ENCODE results near the gene MAP1LC3B2.

MAP1LC3B2 gene

GRCh38 chr12:116607039-116607438 lies 47.9 kb downstream of the MAP1LC3B2 start:
- Mint-ChIP-seq H3K27ac (no peak overlapping the region), H3K9me3 (no peaks in the 10 kb centered on the region), H3K36me3 (no peaks in the 10 kb centered on the region), H3K4me1 (no peaks in the 10 kb centered on the region), H3K27me3 (no peaks in the 10 kb centered on the region), H3K4me3 (no peak overlapping the region)

- Mint-ChIP-seq H3K27me3 (no peaks in the 10 kb centered on the region), H3K27ac (no peak overlapping the region), H3K9me3 (no peaks in the 10 kb centered on the region), H3K4me1 (no peaks in the 10 kb centered on the region), H3K36me3 (no peaks in the 10 kb centered on the region), H3K4me3 (no peak overlapping the region)
These were observed 50.3 kb downstream of the MAP1LC3B2 start for GRCh38 chr12:116609319-116610114.

DNA sequence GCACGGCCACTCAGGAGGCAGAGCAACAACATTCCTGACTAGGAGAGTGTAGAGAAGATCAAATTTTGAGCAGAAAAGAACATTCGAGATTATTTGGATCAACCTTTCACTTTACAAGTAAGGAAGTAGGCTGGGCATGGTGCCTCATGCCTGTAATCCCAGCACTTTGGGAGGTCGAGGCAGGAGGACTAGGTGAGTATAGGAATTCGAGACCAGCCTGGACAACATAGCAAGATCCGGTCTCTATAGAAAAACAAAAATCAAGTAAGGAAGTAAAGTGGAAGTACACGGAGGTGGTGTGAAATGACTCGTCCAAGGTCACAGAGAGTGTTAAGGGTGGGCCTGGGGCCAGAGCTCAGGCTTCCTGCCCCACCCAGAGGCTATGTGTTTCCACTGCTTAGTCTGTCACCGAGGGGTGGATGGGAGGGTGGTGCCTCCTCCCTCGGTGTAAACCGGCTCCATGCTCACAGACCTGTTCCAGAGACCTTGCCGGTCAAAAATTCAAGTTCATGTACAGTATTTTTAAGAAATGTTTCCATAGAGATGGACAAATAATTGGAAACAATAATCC lies 51.9 kb downstream of the MAP1LC3B2 start:
- no peaks in the 10 kb centered on the region for H3K36me3 Mint-ChIP-seq
- no peak overlapping the region for H3K4me3 Mint-ChIP-seq
- H3K4me1 Mint-ChIP-seq, result no peaks in the 10 kb centered on the region
- H3K9me3 Mint-ChIP-seq, result no peaks in the 10 kb centered on the region
- no peak overlapping the region for H3K27ac Mint-ChIP-seq
- no peaks in the 10 kb centered on the region for H3K27me3 Mint-ChIP-seq

- Mint-ChIP-seq H3K27ac (no peak overlapping the region), H3K27me3 (no peaks in the 10 kb centered on the region), H3K9me3 (no peaks in the 10 kb centered on the region), H3K36me3 (no peaks in the 10 kb centered on the region), H3K4me1 (no peaks in the 10 kb centered on the region), H3K4me3 (no peak overlapping the region)
These were observed 53.3 kb downstream of the MAP1LC3B2 start for GRCh38 chr12:116612436-116612835.

GRCh38 chr12:116613256-116613655 lies 54.1 kb downstream of the MAP1LC3B2 start:
- no peak overlapping the region for H3K4me3 Mint-ChIP-seq
- no peaks in the 10 kb centered on the region for H3K36me3 Mint-ChIP-seq
- no peak overlapping the region for H3K27ac Mint-ChIP-seq
- no peaks in the 10 kb centered on the region for H3K27me3 Mint-ChIP-seq
- no peaks in the 10 kb centered on the region for H3K9me3 Mint-ChIP-seq
- no peaks in the 10 kb centered on the region for H3K4me1 Mint-ChIP-seq

DNA sequence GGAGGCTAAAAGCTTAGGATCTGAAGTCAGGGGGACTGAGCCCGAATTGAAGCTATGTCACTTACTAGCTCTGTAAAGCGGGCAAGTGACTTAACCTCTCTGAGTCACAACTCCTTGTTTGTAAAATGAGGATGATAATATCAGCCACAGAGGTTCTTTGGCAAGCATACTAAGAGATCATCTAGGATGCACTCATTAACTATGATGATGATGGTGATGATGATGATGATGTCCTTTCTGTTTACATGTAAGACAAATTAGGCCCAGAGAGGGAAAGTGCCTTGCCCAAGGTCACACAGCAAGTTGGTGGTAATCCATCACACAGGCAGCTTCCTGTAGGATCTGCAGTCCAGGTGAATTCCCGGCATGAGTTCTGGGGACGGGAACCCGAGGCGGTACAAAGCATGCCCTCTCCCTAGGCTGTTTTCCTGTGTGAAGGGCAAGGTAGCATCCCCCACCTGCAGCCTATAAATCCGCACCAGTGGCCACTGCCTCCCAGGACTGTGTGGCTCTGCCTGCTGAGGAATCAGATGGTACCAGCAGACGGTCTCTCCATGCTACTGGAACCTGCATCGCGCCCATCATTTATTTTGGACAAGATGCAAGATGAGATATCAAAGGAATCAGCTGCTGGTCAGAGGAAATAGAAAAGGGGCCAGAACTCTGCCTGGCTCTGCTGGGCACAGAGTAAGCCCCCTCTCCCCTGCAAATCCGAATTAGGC lies 55.2 kb downstream of the MAP1LC3B2 start:
- H3K27ac Mint-ChIP-seq, result no peak overlapping the region
- H3K4me3 Mint-ChIP-seq, result no peak overlapping the region
- no peaks in the 10 kb centered on the region for H3K27me3 Mint-ChIP-seq
- no peaks in the 10 kb centered on the region for H3K4me1 Mint-ChIP-seq
- no peaks in the 10 kb centered on the region for H3K9me3 Mint-ChIP-seq
- no peaks in the 10 kb centered on the region for H3K36me3 Mint-ChIP-seq

DNA sequence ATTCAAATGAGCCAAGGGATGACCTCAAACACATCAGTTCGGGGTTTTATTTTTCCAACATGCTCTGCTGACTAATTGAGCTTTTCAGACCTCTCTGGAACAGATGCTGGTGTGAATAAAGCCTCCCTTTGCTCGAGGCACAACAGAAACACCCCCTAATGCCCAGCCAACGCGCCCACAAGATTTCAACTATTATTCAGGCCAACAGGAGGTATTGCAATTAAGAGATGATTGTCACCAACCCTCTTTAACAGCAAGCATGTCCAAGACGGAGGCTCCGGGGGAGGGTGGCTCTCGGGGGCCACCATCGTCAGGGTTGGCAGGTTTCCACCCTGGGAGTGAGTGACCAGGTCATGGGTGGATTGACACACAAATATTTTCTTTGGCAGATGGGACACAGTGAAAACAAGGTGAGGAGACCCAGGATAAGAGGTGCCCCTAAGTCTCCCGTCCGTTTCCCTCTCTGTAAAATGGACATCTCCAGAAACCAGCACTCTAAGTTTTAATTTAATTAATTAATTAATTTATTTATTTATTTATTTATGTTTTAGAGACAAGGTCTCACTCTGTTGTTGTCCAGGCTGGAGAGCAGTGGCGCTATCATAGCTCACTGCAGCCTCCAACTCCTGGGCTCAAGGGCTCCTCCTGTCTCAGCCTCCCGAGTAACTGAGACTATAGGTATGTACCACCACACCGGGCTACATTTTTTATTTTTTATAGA lies 56.1 kb downstream of the MAP1LC3B2 start:
- Mint-ChIP-seq H3K4me3 (no peak overlapping the region), H3K27me3 (no peaks in the 10 kb centered on the region), H3K9me3 (no peaks in the 10 kb centered on the region), H3K4me1 (no peaks in the 10 kb centered on the region), H3K27ac (no peak overlapping the region), H3K36me3 (no peaks in the 10 kb centered on the region)

- no peaks in the 10 kb centered on the region for H3K4me1 Mint-ChIP-seq
- no peaks in the 10 kb centered on the region for H3K27me3 Mint-ChIP-seq
These were observed 57.5 kb downstream of the MAP1LC3B2 start for GRCh38 chr12:116616536-116617248.

GRCh38 chr12:116619246-116619645 lies 60.1 kb downstream of the MAP1LC3B2 start:
- no peaks in the 10 kb centered on the region for H3K27me3 Mint-ChIP-seq
- no peaks in the 10 kb centered on the region for H3K4me1 Mint-ChIP-seq
- H3K27ac Mint-ChIP-seq, result no peak overlapping the region
- no peak overlapping the region for H3K4me3 Mint-ChIP-seq
- H3K36me3 Mint-ChIP-seq, result peaks cover 2% of the 10 kb centered on the region
- H3K9me3 Mint-ChIP-seq, result peaks cover 7% of the 10 kb centered on the region

More at GRCh38 chr12:116616536-116617248, 57.5 kb downstream of the MAP1LC3B2 start:
- Mint-ChIP-seq H3K36me3 (no peaks in the 10 kb centered on the region), H3K27ac (no peak overlapping the region), H3K9me3 (no peaks in the 10 kb centered on the region), H3K4me3 (no peak overlapping the region)

- peaks cover 2% of the 10 kb centered on the region for H3K36me3 Mint-ChIP-seq
- no peak overlapping the region for H3K27ac Mint-ChIP-seq
- H3K27me3 Mint-ChIP-seq, result no peaks in the 10 kb centered on the region
- H3K4me3 Mint-ChIP-seq, result no peak overlapping the region
- no peaks in the 10 kb centered on the region for H3K4me1 Mint-ChIP-seq
- H3K9me3 Mint-ChIP-seq, result peaks cover 7% of the 10 kb centered on the region
These were observed 60.9 kb downstream of the MAP1LC3B2 start for GRCh38 chr12:116620124-116620491.

- no peak overlapping the region for H3K4me3 Mint-ChIP-seq
- H3K27me3 Mint-ChIP-seq, result no peaks in the 10 kb centered on the region
- no peaks in the 10 kb centered on the region for H3K4me1 Mint-ChIP-seq
- no peak overlapping the region for H3K27ac Mint-ChIP-seq
- peaks cover 2% of the 10 kb centered on the region for H3K36me3 Mint-ChIP-seq
- peaks cover 7% of the 10 kb centered on the region for H3K9me3 Mint-ChIP-seq
These were observed 61.5 kb downstream of the MAP1LC3B2 start for GRCh38 chr12:116620492-116621191.

DNA sequence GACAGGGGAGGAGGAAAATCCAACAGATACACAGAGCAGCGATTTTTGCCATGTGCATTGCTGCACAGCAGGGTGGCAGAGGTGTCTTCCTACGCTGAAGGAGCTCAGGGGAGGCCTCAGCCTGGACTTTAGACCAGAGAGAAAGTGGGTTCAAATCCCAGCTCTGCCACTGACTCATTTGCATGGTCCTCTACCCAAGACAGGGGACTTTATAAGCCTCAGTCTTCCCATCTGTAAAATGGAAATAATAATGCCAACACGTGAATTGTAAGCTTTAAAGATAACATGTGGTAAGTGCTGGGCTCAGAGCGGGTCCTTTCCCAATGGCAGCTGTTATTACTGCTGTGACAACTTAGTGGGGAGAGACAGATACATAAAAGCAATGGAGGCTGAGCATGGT lies 62.0 kb downstream of the MAP1LC3B2 start:
- no peaks in the 10 kb centered on the region for H3K4me1 Mint-ChIP-seq
- H3K4me3 Mint-ChIP-seq, result no peak overlapping the region
- H3K9me3 Mint-ChIP-seq, result peaks cover 7% of the 10 kb centered on the region
- peaks cover 2% of the 10 kb centered on the region for H3K36me3 Mint-ChIP-seq
- no peaks in the 10 kb centered on the region for H3K27me3 Mint-ChIP-seq
- H3K27ac Mint-ChIP-seq, result no peak overlapping the region

DNA sequence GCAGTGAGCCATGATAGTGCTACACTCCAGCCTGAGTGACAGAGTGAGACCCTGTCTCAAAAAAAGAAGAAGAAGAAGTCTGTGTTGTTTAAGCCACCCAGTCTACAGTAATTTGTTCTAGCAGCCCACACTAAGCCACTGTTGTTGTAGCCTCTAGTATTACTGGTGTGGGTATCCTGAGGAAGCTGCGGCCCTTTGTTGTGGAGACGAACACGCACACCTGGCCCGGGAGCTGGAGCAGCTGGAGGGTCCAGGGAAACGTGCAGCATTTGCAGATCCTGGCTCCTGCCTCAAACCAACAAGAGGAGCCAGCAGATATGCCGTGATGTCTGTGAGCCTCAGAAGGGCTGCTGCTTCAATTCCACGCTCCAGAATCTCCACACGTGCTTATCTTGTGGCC lies 65.3 kb downstream of the MAP1LC3B2 start:
- H3K4me1 Mint-ChIP-seq, result no peaks in the 10 kb centered on the region
- H3K27ac Mint-ChIP-seq, result no peak overlapping the region
- peaks cover 3% of the 10 kb centered on the region for H3K27me3 Mint-ChIP-seq

DNA sequence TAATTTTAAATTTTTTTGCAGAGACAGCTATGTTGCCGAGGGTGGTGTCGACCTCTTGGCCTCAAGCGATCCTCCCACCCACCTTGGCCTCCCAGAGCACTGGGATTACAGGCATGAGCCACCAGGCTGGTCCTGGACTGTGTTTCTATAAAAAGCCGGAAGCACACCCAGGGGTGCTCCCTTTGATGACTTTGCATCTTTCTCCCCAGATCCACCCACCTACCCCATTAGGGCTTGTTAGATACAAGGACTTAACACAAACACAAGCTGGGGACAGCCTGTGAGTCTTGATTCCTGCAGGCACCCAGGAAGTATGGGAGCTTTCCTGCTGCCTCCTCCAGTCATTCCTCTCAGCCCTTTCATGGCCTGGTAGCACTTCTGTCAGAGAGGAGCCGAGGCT lies 67.0 kb downstream of the MAP1LC3B2 start:
- H3K9me3 Mint-ChIP-seq, result peaks cover 7% of the 10 kb centered on the region
- H3K27ac Mint-ChIP-seq, result no peak overlapping the region
- no peak overlapping the region for H3K4me3 Mint-ChIP-seq
- H3K36me3 Mint-ChIP-seq, result peaks cover 2% of the 10 kb centered on the region
- no peaks in the 10 kb centered on the region for H3K4me1 Mint-ChIP-seq
- H3K27me3 Mint-ChIP-seq, result peaks cover 3% of the 10 kb centered on the region

More for the DNA sequence above, 65.3 kb downstream of the MAP1LC3B2 start:
- H3K4me3 Mint-ChIP-seq, result no peak overlapping the region
- H3K36me3 Mint-ChIP-seq, result peaks cover 2% of the 10 kb centered on the region
- H3K9me3 Mint-ChIP-seq, result peaks cover 7% of the 10 kb centered on the region
